HEK293 (cell line): ENCODE data around the gene ADD1.

Source experiments
- CTCF ChIA-PET: fragments of 350-600 bp; formaldehyde crosslinking; extraction: SDS; loops from one replicate; lab custom pipeline; 2021; ENCODE audit warnings: antibody characterized with exemption; lab: Yijun Ruan, JAX
- POLR2A ChIA-PET: fragments of 300-600 bp; formaldehyde crosslinking; extraction: SDS; loops from one replicate; lab custom pipeline; 2020; ENCODE audit warnings: antibody characterized with exemption, inconsistent platforms; lab: Yijun Ruan, JAX
- H3K27ac ChIP-seq: fragments of 200-500 bp; sonication (Bioruptor generic); 2 replicates; pipeline ENCODE4 v1.5.1; 2014; ENCODE audit warnings: low read depth, low read length, control low read depth, inconsistent platforms; ENCODE audit errors: extremely low read depth
- H3K36me3 ChIP-seq, 2 experiments: fragments of 200-500 bp in 1 of 2; sonication (Bioruptor generic) in 1 of 2; 1 replicate in 1 of 2; 2 replicates in 1 of 2; pipeline ENCODE4 v1.5.1; 2014 to 2017; ENCODE audit warnings: inconsistent platforms in 2 of 2, low read length in 2 of 2; ENCODE audit not compliant: control insufficient read depth in 2 of 2, insufficient read depth in 1 of 2
- H3K4me1 ChIP-seq: fragments of 200-500 bp; sonication (Bioruptor generic); 2 replicates; pipeline ENCODE4 v1.5.1; 2014; ENCODE audit warnings: mild to moderate bottlenecking, low read length, inconsistent platforms; ENCODE audit not compliant: control insufficient read depth, insufficient read depth
- H3K4me3 ChIP-seq: 2 replicates; pipeline ENCODE4 v1.5.1; 2011; ENCODE audit warnings: low read depth, mild to moderate bottlenecking, control low read depth, low read length, moderate library complexity
- H3K9me3 ChIP-seq: fragments of 200-500 bp; sonication (Bioruptor generic); 2 replicates; pipeline ENCODE4 v1.5.1; 2014; ENCODE audit warnings: low read depth, low read length, inconsistent platforms; ENCODE audit not compliant: control insufficient read depth, insufficient read depth
- IKZF3 ChIP-seq: fragments of 450-650 bp; IDR thresholded peaks from 2 replicates; pipeline ENCODE4 v1.5.0; 2018; ENCODE audit warnings: missing biosample characterization, mild to moderate bottlenecking, missing genetic modification characterization, moderate library complexity
- KLF7 ChIP-seq: fragments of 450-650 bp; formaldehyde crosslinking; IDR thresholded peaks from 2 replicates; pipeline ENCODE4 v1.5.1; 2016; ENCODE audit warnings: missing biosample characterization, missing genetic modification characterization, borderline replicate concordance
- MEIS1 ChIP-seq: sonication (generic); formaldehyde crosslinking; IDR thresholded peaks from 2 replicates; pipeline ENCODE4 v1.8.1; 2022; ENCODE audit warnings: missing genetic modification reagents, mild to moderate bottlenecking, borderline replicate concordance
- ZNF133 ChIP-seq: fragments of 450-650 bp; formaldehyde crosslinking; IDR thresholded peaks from 2 replicates; pipeline ENCODE4 v1.5.1; 2016; ENCODE audit warnings: missing biosample characterization, missing genetic modification characterization
- ZNF146 ChIP-seq: fragments of 450-650 bp; formaldehyde crosslinking; IDR thresholded peaks from 2 replicates; pipeline ENCODE4 v1.5.1; 2016; ENCODE audit warnings: missing biosample characterization, missing genetic modification characterization
- ZNF157 ChIP-seq: fragments of 450-650 bp; formaldehyde crosslinking; IDR thresholded peaks from 2 replicates; pipeline ENCODE4 v1.5.1; 2016; ENCODE audit warnings: missing biosample characterization, missing genetic modification characterization
- ZNF16 ChIP-seq: fragments of 450-650 bp; formaldehyde crosslinking; IDR thresholded peaks from 2 replicates; pipeline ENCODE4 v1.5.1; 2016; ENCODE audit warnings: low read depth, missing biosample characterization, missing genetic modification characterization
- ZNF184 ChIP-seq: fragments of 450-650 bp; IDR thresholded peaks from 2 replicates; pipeline ENCODE4 v1.5.1; 2018; ENCODE audit warnings: missing biosample characterization, mild to moderate bottlenecking, missing genetic modification characterization
- ZNF266 ChIP-seq: fragments of 450-650 bp; formaldehyde crosslinking; IDR thresholded peaks from 2 replicates; pipeline ENCODE4 v1.5.1; 2016; ENCODE audit warnings: missing biosample characterization, missing genetic modification characterization, low read depth
- ZNF274 ChIP-seq, 2 experiments: fragments of 200-500 bp in 1 of 2; fragments of 450-650 bp in 1 of 2; sonication (Bioruptor generic) in 1 of 2; formaldehyde crosslinking in 1 of 2; IDR thresholded peaks; 2 replicates each; pipeline versions ENCODE4 v1.5.1 to v1.6.1; 2014 to 2016; ENCODE audit warnings: borderline replicate concordance in 1 of 2, inconsistent platforms in 1 of 2, low read length in 1 of 2, missing biosample characterization in 1 of 2, missing genetic modification characterization in 1 of 2
- ZNF391 ChIP-seq: fragments of 450-650 bp; formaldehyde crosslinking; IDR thresholded peaks from 2 replicates; pipeline ENCODE4 v1.5.1; 2016; ENCODE audit warnings: low read depth, missing biosample characterization, missing genetic modification characterization, borderline replicate concordance
- ZNF394 ChIP-seq: fragments of 450-650 bp; formaldehyde crosslinking; IDR thresholded peaks from 2 replicates; pipeline ENCODE4 v1.5.1; 2016; ENCODE audit warnings: missing biosample characterization, missing genetic modification characterization, mild to moderate bottlenecking, moderate library complexity, borderline replicate concordance
- ZNF426 ChIP-seq: fragments of 450-650 bp; formaldehyde crosslinking; IDR thresholded peaks from 2 replicates; pipeline ENCODE4 v1.5.1; 2017; ENCODE audit warnings: missing biosample characterization, missing genetic modification characterization, mild to moderate bottlenecking, inconsistent platforms, moderate library complexity
- ZNF433 ChIP-seq: fragments of 450-650 bp; formaldehyde crosslinking; IDR thresholded peaks from 2 replicates; pipeline ENCODE4 v1.5.1; 2016; ENCODE audit warnings: missing biosample characterization, missing genetic modification characterization, low read depth
- ZNF623 ChIP-seq: fragments of 450-650 bp; formaldehyde crosslinking; IDR thresholded peaks from 2 replicates; pipeline ENCODE4 v1.5.1; 2016; ENCODE audit warnings: missing biosample characterization, missing genetic modification characterization
- ZNF629 ChIP-seq: fragments of 450-650 bp; formaldehyde crosslinking; IDR thresholded peaks from 2 replicates; pipeline ENCODE4 v1.5.1; 2017; ENCODE audit warnings: missing biosample characterization, missing genetic modification characterization
- ZNF664 ChIP-seq: fragments of 450-650 bp; formaldehyde crosslinking; IDR thresholded peaks from 2 replicates; pipeline ENCODE4 v1.5.1; 2016; ENCODE audit warnings: missing biosample characterization, missing genetic modification characterization
- ZNF677 ChIP-seq: fragments of 450-650 bp; IDR thresholded peaks from 2 replicates; pipeline ENCODE4 v1.5.0; 2018; ENCODE audit warnings: missing biosample characterization, mild to moderate bottlenecking, missing genetic modification characterization, moderate library complexity
- ZNF747 ChIP-seq: fragments of 450-650 bp; formaldehyde crosslinking; IDR thresholded peaks from 2 replicates; pipeline ENCODE4 v1.5.1; 2016; ENCODE audit warnings: missing biosample characterization, missing genetic modification characterization
- ZNF777 ChIP-seq: fragments of 450-650 bp; formaldehyde crosslinking; IDR thresholded peaks from 2 replicates; pipeline ENCODE4 v1.5.1; 2017; ENCODE audit warnings: missing biosample characterization, missing genetic modification characterization, borderline replicate concordance
- TF ChIP-seq, protein P1 (sequence below): fragments of 450-650 bp; formaldehyde crosslinking; IDR thresholded peaks from 2 replicates; pipeline ENCODE4; 2016; ENCODE audit warnings: missing biosample characterization, missing genetic modification characterization
- TF ChIP-seq, protein P2 (sequence below): fragments of 450-650 bp; formaldehyde crosslinking; IDR thresholded peaks from 2 replicates; pipeline ENCODE4 v1.5.1; 2016; ENCODE audit warnings: missing biosample characterization, missing genetic modification characterization, borderline replicate concordance
- TF ChIP-seq, protein P3 (sequence below): fragments of 450-650 bp; formaldehyde crosslinking; IDR thresholded peaks from 2 replicates; pipeline ENCODE4 v1.5.1; 2017; ENCODE audit warnings: missing biosample characterization, mild to moderate bottlenecking, missing genetic modification characterization, moderate library complexity
- TF ChIP-seq, protein P4 (sequence below): fragments of 450-650 bp; formaldehyde crosslinking; IDR thresholded peaks from 2 replicates; pipeline ENCODE4 v1.5.1; 2016; ENCODE audit warnings: missing biosample characterization, missing genetic modification characterization
- TF ChIP-seq, protein P5 (sequence below): fragments of 450-650 bp; formaldehyde crosslinking; conservative IDR thresholded peaks from 2 replicates; pipeline ENCODE4 v1.5.1; 2016; ENCODE audit warnings: low read depth, missing biosample characterization, missing genetic modification characterization

Gene ADD1

DNA sequence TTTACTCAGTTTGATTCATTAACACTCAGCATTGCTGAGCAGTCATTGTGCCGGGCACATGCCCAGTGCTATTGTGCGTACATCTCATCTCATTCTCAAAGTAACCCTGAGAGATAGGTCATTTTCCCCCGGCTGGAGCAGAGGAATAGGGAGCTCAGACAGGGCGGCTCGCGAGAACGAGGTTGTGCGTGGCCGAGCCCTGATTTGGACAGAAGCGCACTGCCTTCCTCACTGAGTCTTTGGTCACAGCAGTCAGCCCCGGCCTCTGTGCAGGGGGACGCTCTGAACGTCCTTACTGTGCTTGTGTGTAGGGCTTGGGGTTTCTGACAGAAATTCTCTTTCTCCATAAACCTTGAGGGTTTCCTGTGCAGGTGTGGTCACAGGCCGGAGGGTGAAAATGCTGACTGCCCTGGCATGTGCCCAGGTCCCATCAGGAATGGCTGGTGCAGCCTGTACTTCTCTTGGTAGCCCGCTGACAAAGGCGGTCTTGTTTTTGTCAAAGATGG lies 80.1 kb downstream of the ADD1 start:
- ChIA-PET CTCF (no interaction called here), POLR2A (no interaction called here)
- TF ChIP-seq, protein P1, sequence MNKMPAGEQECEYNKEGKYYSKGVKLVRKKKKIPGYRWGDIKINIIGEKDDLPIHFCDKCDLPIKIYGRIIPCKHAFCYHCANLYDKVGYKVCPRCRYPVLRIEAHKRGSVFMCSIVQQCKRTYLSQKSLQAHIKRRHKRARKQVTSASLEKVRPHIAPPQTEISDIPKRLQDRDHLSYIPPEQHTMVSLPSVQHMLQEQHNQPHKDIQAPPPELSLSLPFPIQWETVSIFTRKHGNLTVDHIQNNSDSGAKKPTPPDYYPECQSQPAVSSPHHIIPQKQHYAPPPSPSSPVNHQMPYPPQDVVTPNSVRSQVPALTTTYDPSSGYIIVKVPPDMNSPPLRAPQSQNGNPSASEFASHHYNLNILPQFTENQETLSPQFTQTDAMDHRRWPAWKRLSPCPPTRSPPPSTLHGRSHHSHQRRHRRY (tag by site-specific recombination): no peak
- TF ChIP-seq KLF7 (tag by site-specific recombination) (no peak), ZNF157 (no peak), ZNF394 (no peak), ZNF133 (tag by site-specific recombination) (no peak), MEIS1 (no peak), ZNF777 (tag by site-specific recombination) (no peak), ZNF146 (no peak), ZNF274 (IDR thresholded peaks at IDR 0.05; ENCODE audit: low read length) (no peak), ZNF274 (tag by site-specific recombination; IDR thresholded peaks at IDR 0.05; ENCODE audit: borderline replicate concordance) (no peak), ZNF16 (tag by site-specific recombination) (no peak), IKZF3 (tag by site-specific recombination) (no peak), ZNF266 (no peak), ZNF747 (no peak)
- TF ChIP-seq, protein P2, sequence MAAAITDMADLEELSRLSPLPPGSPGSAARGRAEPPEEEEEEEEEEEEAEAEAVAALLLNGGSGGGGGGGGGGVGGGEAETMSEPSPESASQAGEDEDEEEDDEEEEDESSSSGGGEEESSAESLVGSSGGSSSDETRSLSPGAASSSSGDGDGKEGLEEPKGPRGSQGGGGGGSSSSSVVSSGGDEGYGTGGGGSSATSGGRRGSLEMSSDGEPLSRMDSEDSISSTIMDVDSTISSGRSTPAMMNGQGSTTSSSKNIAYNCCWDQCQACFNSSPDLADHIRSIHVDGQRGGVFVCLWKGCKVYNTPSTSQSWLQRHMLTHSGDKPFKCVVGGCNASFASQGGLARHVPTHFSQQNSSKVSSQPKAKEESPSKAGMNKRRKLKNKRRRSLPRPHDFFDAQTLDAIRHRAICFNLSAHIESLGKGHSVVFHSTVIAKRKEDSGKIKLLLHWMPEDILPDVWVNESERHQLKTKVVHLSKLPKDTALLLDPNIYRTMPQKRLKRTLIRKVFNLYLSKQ (tag by site-specific recombination): no peak
- TF ChIP-seq, protein P3, sequence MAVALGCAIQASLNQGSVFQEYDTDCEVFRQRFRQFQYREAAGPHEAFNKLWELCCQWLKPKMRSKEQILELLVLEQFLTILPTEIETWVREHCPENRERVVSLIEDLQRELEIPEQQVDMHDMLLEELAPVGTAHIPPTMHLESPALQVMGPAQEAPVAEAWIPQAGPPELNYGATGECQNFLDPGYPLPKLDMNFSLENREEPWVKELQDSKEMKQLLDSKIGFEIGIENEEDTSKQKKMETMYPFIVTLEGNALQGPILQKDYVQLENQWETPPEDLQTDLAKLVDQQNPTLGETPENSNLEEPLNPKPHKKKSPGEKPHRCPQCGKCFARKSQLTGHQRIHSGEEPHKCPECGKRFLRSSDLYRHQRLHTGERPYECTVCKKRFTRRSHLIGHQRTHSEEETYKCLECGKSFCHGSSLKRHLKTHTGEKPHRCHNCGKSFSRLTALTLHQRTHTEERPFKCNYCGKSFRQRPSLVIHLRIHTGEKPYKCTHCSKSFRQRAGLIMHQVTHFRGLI: no peak
- Histone ChIP-seq H3K27ac (no peak overlapping the region), H3K4me3 (no peak overlapping the region), H3K36me3 (peaks cover 0 to 56% of the 10 kb centered on the region in 2 experiments; a peak in 2 of 3 replicates), H3K9me3 (no peaks in the 10 kb centered on the region), H3K4me1 (no peaks in the 10 kb centered on the region)

DNA sequence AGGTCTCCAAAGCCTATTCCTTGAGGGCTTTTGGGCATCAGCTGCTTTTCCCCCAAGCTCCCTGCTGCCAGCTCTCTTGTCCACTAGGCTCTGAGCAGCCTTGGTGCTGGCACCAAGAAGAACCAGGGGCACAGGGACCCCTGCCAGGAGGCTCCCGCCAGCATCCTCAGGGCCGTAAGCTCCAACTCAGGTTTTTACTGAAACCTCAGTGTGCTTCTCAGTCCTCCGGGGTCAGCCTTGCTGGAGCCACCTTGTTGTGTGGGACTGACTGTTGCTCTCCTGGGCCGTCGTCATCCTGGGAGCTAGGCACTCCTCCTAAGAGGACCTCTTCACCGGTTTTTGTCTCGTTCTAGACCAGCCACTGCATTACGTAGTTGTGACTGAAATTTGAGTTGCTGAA lies 80.6 kb downstream of the ADD1 start:
- CTCF ChIA-PET: no interaction called here
- POLR2A ChIA-PET: no interaction called here
- H3K36me3 ChIP-seq: peaks cover 0 to 62% of the 10 kb centered on the region in 2 experiments; a peak in 1 of 3 replicates
- H3K27ac ChIP-seq: no peak overlapping the region
- H3K4me1 ChIP-seq: no peaks in the 10 kb centered on the region
- H3K4me3 ChIP-seq: no peak overlapping the region
- H3K9me3 ChIP-seq: no peaks in the 10 kb centered on the region
- TF ChIP-seq, protein P4, sequence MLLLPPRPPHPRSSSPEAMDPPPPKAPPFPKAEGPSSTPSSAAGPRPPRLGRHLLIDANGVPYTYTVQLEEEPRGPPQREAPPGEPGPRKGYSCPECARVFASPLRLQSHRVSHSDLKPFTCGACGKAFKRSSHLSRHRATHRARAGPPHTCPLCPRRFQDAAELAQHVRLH: no peak
- TF ChIP-seq, protein P5, sequence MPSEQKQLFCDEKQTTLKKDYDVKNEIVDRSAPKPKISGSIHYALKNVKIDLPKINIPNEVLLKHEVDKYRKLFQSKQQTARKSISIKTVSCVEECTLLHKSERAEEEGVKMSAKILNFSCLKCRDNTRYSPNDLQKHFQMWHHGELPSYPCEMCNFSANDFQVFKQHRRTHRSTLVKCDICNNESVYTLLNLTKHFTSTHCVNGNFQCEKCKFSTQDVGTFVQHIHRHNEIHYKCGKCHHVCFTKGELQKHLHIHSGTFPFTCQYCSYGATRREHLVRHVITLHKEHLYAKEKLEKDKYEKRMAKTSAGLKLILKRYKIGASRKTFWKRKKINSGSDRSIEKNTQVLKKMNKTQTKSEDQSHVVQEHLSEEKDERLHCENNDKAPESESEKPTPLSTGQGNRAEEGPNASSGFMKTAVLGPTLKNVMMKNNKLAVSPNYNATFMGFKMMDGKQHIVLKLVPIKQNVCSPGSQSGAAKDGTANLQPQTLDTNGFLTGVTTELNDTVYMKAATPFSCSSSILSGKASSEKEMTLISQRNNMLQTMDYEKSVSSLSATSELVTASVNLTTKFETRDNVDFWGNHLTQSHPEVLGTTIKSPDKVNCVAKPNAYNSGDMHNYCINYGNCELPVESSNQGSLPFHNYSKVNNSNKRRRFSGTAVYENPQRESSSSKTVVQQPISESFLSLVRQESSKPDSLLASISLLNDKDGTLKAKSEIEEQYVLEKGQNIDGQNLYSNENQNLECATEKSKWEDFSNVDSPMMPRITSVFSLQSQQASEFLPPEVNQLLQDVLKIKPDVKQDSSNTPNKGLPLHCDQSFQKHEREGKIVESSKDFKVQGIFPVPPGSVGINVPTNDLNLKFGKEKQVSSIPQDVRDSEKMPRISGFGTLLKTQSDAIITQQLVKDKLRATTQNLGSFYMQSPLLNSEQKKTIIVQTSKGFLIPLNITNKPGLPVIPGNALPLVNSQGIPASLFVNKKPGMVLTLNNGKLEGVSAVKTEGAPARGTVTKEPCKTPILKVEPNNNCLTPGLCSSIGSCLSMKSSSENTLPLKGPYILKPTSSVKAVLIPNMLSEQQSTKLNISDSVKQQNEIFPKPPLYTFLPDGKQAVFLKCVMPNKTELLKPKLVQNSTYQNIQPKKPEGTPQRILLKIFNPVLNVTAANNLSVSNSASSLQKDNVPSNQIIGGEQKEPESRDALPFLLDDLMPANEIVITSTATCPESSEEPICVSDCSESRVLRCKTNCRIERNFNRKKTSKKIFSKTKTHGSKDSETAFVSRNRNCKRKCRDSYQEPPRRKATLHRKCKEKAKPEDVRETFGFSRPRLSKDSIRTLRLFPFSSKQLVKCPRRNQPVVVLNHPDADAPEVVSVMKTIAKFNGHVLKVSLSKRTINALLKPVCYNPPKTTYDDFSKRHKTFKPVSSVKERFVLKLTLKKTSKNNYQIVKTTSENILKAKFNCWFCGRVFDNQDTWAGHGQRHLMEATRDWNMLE (tag by site-specific recombination): no peak
- TF ChIP-seq ZNF391 (tag by site-specific recombination) (no peak), ZNF433 (tag by site-specific recombination) (no peak), ZNF426 (no peak), ZNF629 (no peak), ZNF623 (no peak), ZNF664 (tag by site-specific recombination) (no peak), ZNF677 (no peak), ZNF184 (tag by site-specific recombination) (no peak)
- TF ChIP-seq, protein P2 (tag by site-specific recombination): no peak
